HepG2 (cell line): ENCODE results near the gene IGFBP6. TPM values are rescaled to one million over a fixed set of nuclear protein-coding genes. Genes with fewer than 3 reads are reported as not detected.

Experiments
- CREBL2 ChIP-seq: sonication (generic); formaldehyde crosslinking; IDR thresholded peaks from 2 replicates; pipeline ENCODE4 v1.8.1; 2023; ENCODE audit warnings: missing genetic modification reagents, mild to moderate bottlenecking, borderline replicate concordance
- CTCF ChIP-seq: sonication (generic); formaldehyde crosslinking; IDR thresholded peaks from 2 replicates; pipeline ENCODE4 v1.5.0; 2020; ENCODE audit warnings: mild to moderate bottlenecking, missing genetic modification reagents, moderate library complexity
- DPF2 ChIP-seq: sonication (generic); formaldehyde crosslinking; IDR thresholded peaks from 2 replicates; pipeline ENCODE4 v1.4.0; 2020; ENCODE audit warnings: mild to moderate bottlenecking, low read depth, missing genetic modification reagents, borderline replicate concordance
- E2F5 ChIP-seq: sonication (generic); formaldehyde crosslinking; conservative IDR thresholded peaks from 2 replicates; pipeline ENCODE4 v1.4.0; 2020; ENCODE audit warnings: missing genetic modification reagents
- GLI4 ChIP-seq: sonication (generic); formaldehyde crosslinking; IDR thresholded peaks from 2 replicates; pipeline ENCODE4 v1.5.1; 2020; ENCODE audit warnings: missing genetic modification reagents, mild to moderate bottlenecking, moderate library complexity, borderline replicate concordance
- GRHL1 ChIP-seq: sonication (generic); formaldehyde crosslinking; conservative IDR thresholded peaks from 2 replicates; pipeline ENCODE4 v1.8.0; 2022; ENCODE audit warnings: missing genetic modification reagents
- HNRNPL ChIP-seq: fragments of 200-400 bp; formaldehyde crosslinking; IDR thresholded peaks from 2 replicates; pipeline ENCODE4 v1.6.1; 2017; ENCODE audit warnings: mild to moderate bottlenecking, low read depth, low read length
- LBX2 ChIP-seq: sonication (generic); formaldehyde crosslinking; IDR thresholded peaks from 2 replicates; pipeline ENCODE4 v1.5.0; 2020; ENCODE audit warnings: missing genetic modification reagents, mild to moderate bottlenecking, borderline replicate concordance
- LRRFIP1 ChIP-seq: sonication (generic); formaldehyde crosslinking; conservative IDR thresholded peaks from 2 replicates; pipeline ENCODE4 v1.4.0; 2020; ENCODE audit warnings: missing genetic modification reagents
- NRL ChIP-seq: sonication (generic); formaldehyde crosslinking; IDR thresholded peaks from 2 replicates; pipeline ENCODE4 v1.5.0; 2020; ENCODE audit warnings: missing genetic modification reagents, mild to moderate bottlenecking, moderate library complexity, borderline replicate concordance
- PAXIP1 ChIP-seq: sonication (generic); formaldehyde crosslinking; conservative IDR thresholded peaks from 2 replicates; pipeline ENCODE4 v1.4.0; 2020; ENCODE audit warnings: mild to moderate bottlenecking, missing genetic modification reagents, moderate library complexity
- PHF21A ChIP-seq: sonication (generic); formaldehyde crosslinking; IDR thresholded peaks from 2 replicates; pipeline ENCODE4 v1.5.0; 2020; ENCODE audit warnings: mild to moderate bottlenecking, missing genetic modification reagents
- SP4 ChIP-seq: sonication (generic); formaldehyde crosslinking; IDR thresholded peaks from 2 replicates; pipeline ENCODE4 v1.8.1; 2023; ENCODE audit warnings: mild to moderate bottlenecking, missing genetic modification reagents
- ZNF335 ChIP-seq: sonication (generic); formaldehyde crosslinking; IDR thresholded peaks from 2 replicates; pipeline ENCODE4 v1.4.0; 2020; ENCODE audit warnings: missing genetic modification reagents
- ZNF776 ChIP-seq: sonication (generic); formaldehyde crosslinking; IDR thresholded peaks from 2 replicates; pipeline ENCODE4 v1.4.0; 2020; ENCODE audit warnings: mild to moderate bottlenecking, missing genetic modification reagents
- polyA plus RNA-seq, 8 experiments: library from polyadenylated mRNA; depleted of rRNA in 3 of 8; stranded (reverse) in 7 of 8; unstranded in 1 of 8; fragments of >200 nt; fragmentation: Illumina TruSeq in 4 of 8; extraction: Trizol in 4 of 8; gene quantifications; 2 replicates each; pipeline versions ENCODE4 v1.2.1 to v1.2.3, GENCODE V29; 2011 to 2016; ENCODE audit warnings: low read depth in 4 of 8, missing spikeins in 1 of 8, mixed read lengths in 1 of 8; ENCODE audit not compliant: insufficient read depth in 1 of 8
- total RNA-seq, 5 experiments: library from RNA; depleted of rRNA; stranded (reverse); fragments of >200 nt; fragmentation: Illumina TruSeq; extraction: Trizol; gene quantifications; 2 replicates each; pipeline ENCODE4 v1.2.3, GENCODE V29; 2016; ENCODE audit warnings: low read depth in 1 of 5

The IGFBP6 gene
- total and polyA plus RNA-seq, 2 of the 13 experiments (the other 11 are each of a cell fraction or from before 2014, with no cell fraction given) = 3.9 to 25.2 TPM

- TF ChIP-seq LRRFIP1 (CRISPR knock-in tag) (no peak), PAXIP1 (CRISPR knock-in tag) (peak; percentile 88), DPF2 (CRISPR knock-in tag) (no peak), PHF21A (CRISPR knock-in tag) (peak; percentile 51; the same call in 1 of the 2 replicates), GLI4 (CRISPR knock-in tag) (no peak), HNRNPL (0 out of 2 replicates have a peak, but pooled peaks have one; percentile 56), SP4 (CRISPR knock-in tag) (0 out of 2 replicates have a peak, but pooled peaks have one; percentile 31), NRL (CRISPR knock-in tag) (0 out of 2 replicates have a peak, but pooled peaks have one; percentile 27), LBX2 (CRISPR knock-in tag) (no peak), CREBL2 (no peak), ZNF335 (no peak), E2F5 (CRISPR knock-in tag) (no peak), ZNF776 (CRISPR knock-in tag) (no peak), GRHL1 (CRISPR knock-in tag) (no peak), CTCF (CRISPR knock-in tag) (no peak)
Measured at GRCh38 chr12:53101931-53102781, 4.7 kb downstream of the IGFBP6 start (continued).
